ENCODE results near the gene YJEFN3.

GRCh38 chr19:19550485-19550929 is 21.8 kb downstream of the YJEFN3 start:
- TF ChIP-seq CTCF (conservative IDR thresholded peaks at IDR 0.05 in 1 of 2, IDR thresholded peaks at IDR 0.05 in 1 of 2; ENCODE audit: extremely low read depth in 1 of 2, insufficient read depth in 1 of 2, low read depth in 1 of 2, low read length in 2 of 2) (no peak), EZH2 (IDR thresholded peaks at IDR 0.05; ENCODE audit: borderline replicate concordance, low read length) (no peak)
